ENCODE results near the gene GNAL.

- TF ChIP-seq, protein P1, sequence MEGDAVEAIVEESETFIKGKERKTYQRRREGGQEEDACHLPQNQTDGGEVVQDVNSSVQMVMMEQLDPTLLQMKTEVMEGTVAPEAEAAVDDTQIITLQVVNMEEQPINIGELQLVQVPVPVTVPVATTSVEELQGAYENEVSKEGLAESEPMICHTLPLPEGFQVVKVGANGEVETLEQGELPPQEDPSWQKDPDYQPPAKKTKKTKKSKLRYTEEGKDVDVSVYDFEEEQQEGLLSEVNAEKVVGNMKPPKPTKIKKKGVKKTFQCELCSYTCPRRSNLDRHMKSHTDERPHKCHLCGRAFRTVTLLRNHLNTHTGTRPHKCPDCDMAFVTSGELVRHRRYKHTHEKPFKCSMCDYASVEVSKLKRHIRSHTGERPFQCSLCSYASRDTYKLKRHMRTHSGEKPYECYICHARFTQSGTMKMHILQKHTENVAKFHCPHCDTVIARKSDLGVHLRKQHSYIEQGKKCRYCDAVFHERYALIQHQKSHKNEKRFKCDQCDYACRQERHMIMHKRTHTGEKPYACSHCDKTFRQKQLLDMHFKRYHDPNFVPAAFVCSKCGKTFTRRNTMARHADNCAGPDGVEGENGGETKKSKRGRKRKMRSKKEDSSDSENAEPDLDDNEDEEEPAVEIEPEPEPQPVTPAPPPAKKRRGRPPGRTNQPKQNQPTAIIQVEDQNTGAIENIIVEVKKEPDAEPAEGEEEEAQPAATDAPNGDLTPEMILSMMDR (conservative IDR thresholded peaks at IDR 0.05; ENCODE audit: low read depth, low read length) = no peak
- no peak for TF ChIP-seq EZH2 (IDR thresholded peaks at IDR 0.05; ENCODE audit: borderline replicate concordance, low read depth, low read length, poor library complexity, severe bottlenecking)
These were observed 236.9 kb downstream of the GNAL start for GRCh38 chr18:11925800-11926481.

Data from A673 (cell line).